Smooth muscle cell of trachea (primary cell): ENCODE data around the gene LMBR1. TPM values are rescaled to one million over a fixed set of nuclear protein-coding genes. Genes with fewer than 3 reads are reported as not detected.

Experiments used
- total RNA-seq: library from RNA; depleted of rRNA; stranded (reverse); fragments of >200 nt; gene quantifications from 2 replicates; pipeline ENCODE4 v1.2.1, GENCODE V29; 2014

Gene LMBR1, protein sequence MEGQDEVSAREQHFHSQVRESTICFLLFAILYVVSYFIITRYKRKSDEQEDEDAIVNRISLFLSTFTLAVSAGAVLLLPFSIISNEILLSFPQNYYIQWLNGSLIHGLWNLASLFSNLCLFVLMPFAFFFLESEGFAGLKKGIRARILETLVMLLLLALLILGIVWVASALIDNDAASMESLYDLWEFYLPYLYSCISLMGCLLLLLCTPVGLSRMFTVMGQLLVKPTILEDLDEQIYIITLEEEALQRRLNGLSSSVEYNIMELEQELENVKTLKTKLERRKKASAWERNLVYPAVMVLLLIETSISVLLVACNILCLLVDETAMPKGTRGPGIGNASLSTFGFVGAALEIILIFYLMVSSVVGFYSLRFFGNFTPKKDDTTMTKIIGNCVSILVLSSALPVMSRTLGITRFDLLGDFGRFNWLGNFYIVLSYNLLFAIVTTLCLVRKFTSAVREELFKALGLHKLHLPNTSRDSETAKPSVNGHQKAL
- 51.2 and 59.9 TPM in 2 replicates for total RNA-seq

DNA sequence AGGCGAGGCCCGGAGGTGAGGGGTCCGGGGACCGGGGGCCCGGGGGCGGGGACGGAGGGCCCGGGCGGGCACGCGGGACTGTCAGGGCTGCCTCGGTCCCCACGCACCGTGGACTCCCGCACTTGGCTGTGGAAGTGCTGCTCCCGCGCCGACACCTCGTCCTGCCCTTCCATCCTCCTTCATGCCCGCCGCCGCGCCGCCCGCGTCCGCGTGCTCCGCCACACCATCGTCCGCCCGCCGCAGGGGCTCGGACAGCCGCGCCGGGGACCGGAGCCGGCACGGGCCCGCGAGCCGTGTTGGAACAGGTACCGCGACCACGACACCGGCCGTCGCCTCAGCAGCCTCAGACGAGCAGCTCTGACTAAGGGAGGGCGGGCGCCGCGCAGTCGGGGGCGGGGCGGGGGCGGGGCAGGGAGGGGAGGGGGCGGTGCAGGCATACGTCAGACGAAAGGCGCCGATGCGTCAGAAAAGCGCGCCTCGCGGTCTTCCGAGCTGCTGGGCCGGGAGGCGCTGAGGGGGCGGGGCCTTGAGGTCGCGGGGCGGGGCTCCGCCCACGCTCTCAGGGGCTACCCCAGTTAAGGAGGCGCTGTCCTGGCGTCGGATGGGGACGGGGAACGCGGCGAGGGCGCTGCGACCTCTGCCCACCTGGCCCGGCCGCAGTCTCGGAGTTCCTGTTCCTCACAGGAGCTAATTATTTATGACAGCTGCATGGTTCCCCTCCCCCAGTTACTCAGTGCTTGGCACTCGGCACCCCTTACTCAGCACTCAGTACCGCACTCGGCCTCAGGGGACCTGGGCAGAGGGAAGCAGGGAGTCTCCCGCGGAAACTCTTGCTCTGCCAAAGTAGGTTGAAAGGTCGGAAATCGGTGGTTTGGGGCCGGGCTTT lies at the start of gene LMBR1:
TSS of gene LMBR1 (minus strand) at position 363 of the 886 bp plus-strand sequence. CDS start at position 173, 190 bp downstream.

DNA sequence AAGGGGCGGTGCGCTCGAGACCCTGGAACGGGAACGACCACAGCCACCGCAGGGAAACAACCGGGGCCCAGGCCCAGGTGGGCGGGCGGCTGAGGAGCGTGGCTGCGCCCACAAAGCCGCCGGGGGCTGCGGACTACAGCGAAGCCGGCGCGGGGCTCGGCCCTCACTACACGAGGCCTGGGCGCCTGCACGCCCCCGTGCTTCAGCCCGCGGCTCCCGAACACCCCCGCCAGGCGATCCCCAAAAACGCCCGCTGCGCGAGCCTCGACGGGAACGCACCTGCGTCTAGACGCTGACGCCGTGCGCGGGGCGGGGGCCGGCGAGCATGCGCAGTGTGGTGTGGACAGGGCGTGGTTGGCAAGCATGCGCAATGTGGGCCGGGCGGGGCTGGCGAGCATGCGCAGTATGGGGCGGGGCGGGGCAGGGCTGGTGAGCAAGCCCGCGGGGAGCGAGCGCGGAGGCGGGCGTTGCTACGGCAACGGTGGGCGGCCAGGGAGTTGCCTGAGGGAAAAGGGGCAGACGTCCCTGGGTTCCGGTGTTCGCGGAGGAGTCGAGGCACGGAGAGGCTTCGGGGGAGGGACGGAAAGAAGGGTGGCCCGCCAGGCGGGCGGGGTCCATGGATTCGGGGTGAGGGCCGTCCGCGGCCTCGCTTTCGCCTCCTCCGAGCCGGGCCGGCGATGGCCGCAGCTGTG lies 252.6 kb downstream of the LMBR1 start, which contains the start of gene RNF32:
TSS of gene RNF32 (plus strand) at position 518 of the 692 bp plus-strand sequence. CDS start 3,104 bp downstream, outside the sequence.

Other genes with a start within 250 kb of the LMBR1 start
- gene NOM1, start 56.5 kb upstream of the LMBR1 start, total RNA-seq = 11.6 and 14.6 TPM in 2 replicates
- not detected in 2 replicates for gene MNX1, start 117.5 kb upstream of the LMBR1 start, total RNA-seq
- 86.7 and 96.6 TPM in 2 replicates for gene UBE3C, start 245.7 kb upstream of the LMBR1 start, total RNA-seq